ENCODE data around the gene CDC37.

DNA sequence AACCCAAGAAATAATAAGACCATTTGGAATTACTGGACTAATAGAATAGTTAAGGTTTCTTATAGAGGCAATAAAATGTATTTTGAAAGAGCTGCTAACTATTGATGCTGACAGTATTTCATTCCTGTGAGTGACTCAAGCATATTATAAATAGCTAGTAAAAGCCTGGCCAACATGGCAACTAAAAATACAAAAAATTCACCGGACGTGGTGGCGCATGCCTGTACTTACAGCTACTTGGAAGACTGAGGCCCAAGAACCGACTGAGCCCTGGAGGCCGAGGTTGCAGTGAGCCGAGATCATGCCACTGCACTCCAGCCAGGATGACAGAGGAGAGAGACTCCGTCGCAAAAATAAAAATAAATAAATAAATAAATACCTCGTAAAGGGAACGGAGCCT, 58.6 kb downstream of the CDC37 start:
- no peak for TF ChIP-seq EZH2 (IDR thresholded peaks at IDR 0.05; ENCODE audit: low read length)
- TF ChIP-seq, protein P1, sequence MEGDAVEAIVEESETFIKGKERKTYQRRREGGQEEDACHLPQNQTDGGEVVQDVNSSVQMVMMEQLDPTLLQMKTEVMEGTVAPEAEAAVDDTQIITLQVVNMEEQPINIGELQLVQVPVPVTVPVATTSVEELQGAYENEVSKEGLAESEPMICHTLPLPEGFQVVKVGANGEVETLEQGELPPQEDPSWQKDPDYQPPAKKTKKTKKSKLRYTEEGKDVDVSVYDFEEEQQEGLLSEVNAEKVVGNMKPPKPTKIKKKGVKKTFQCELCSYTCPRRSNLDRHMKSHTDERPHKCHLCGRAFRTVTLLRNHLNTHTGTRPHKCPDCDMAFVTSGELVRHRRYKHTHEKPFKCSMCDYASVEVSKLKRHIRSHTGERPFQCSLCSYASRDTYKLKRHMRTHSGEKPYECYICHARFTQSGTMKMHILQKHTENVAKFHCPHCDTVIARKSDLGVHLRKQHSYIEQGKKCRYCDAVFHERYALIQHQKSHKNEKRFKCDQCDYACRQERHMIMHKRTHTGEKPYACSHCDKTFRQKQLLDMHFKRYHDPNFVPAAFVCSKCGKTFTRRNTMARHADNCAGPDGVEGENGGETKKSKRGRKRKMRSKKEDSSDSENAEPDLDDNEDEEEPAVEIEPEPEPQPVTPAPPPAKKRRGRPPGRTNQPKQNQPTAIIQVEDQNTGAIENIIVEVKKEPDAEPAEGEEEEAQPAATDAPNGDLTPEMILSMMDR (optimal IDR thresholded peaks at IDR 0.05 in 1 of 3, IDR thresholded peaks at IDR 0.05 in 1 of 3, conservative IDR thresholded peaks at IDR 0.05 in 1 of 3; ENCODE audit: extremely low read depth in 1 of 3, insufficient read depth in 2 of 3, low read length in 3 of 3), result no peak
